Measurements from ENCODE around the gene OTOS. TPM values are rescaled to one million over a fixed set of nuclear protein-coding genes. Genes with fewer than 3 reads are reported as not detected.

The OTOS gene
- total and polyA plus RNA-seq, 2 of the 13 experiments (the other 11 are each of a cell fraction or from before 2014, with no cell fraction given), result not detected

DNA sequence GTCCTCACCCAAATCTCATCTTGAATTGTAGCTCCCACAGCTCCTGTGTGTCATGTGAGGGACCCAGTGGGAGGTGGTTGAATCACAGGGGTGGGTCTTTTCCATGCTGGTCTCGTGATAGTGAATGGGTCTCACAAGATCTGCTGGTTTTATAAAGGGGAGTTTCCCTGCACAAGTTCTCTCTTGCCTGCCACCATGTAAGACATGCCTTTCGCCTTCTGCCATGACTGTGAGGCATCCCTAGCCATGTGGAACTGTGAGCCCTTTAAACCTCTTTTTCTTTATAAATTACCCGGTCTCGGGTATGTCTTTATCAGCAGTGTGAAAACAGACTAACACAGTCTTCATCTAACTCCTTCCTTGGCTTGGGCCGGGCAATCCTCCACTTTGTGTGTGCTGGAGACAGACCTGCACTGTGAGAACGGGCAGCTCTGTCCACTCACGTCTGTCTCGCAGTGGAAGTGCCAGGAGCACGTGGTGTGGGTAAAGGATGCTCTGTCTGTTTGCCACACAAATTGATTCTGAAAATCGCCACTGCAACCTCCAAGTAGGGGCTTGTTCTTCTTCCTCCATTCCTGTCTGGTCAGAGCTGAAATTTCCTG lies 47.6 kb upstream of the OTOS start:
- POLR2A ChIA-PET, result no interaction called here
- in situ Hi-C loops (cut with HindIII; ENCODE audit: extremely low pct_ligation_motif_present, low pct_unique_long_range_greater_than_20kb) (no loop called here), intact Hi-C loops (cut with micrococcal nuclease; ENCODE audit: unreplicated experiment) (no loop called here)
- no peaks in the 10 kb centered on the region for H4K20me1 ChIP-seq (ENCODE audit: insufficient read depth, low read length)
- no peak overlapping the region for H2AFZ ChIP-seq (ENCODE audit: low read length)
- CTCF ChIA-PET (ENCODE audit: low intra/inter-chr PET ratio, low total read pairs), result no interaction called here
- WGBS (ENCODE audit: low lambda C conversion rate), result 2% methylated on average over 10 of the region's 10 CpGs
- BruUV-seq (replicated peaks), result no TSS peak
- H3K9me3 ChIP-seq (ENCODE audit: low read length), result no peaks in the 10 kb centered on the region
- no peak for DNase-seq (ENCODE audit: low spot score)
- H3K9ac ChIP-seq (ENCODE audit: insufficient read depth, low read depth, low read length), result no peak overlapping the region
- TF ChIP-seq ARNTL (CRISPR knock-in tag; IDR thresholded peaks at IDR 0.05), result no peak
- TF ChIP-seq ZNF513 (CRISPR knock-in tag; conservative IDR thresholded peaks at IDR 0.05), result no peak
- no peak for TF ChIP-seq CHCHD3 (CRISPR knock-in tag; IDR thresholded peaks at IDR 0.05)
- TF ChIP-seq, protein P1, sequence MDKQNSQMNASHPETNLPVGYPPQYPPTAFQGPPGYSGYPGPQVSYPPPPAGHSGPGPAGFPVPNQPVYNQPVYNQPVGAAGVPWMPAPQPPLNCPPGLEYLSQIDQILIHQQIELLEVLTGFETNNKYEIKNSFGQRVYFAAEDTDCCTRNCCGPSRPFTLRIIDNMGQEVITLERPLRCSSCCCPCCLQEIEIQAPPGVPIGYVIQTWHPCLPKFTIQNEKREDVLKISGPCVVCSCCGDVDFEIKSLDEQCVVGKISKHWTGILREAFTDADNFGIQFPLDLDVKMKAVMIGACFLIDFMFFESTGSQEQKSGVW (CRISPR knock-in tag; IDR thresholded peaks at IDR 0.05; ENCODE audit: borderline replicate concordance), result no peak
- TF ChIP-seq ZNF143 (CRISPR knock-in tag; IDR thresholded peaks at IDR 0.05), result no peak
- no peak for TF ChIP-seq ZMAT5 (CRISPR knock-in tag; IDR thresholded peaks at IDR 0.05; ENCODE audit: borderline replicate concordance, low read depth)
- no peak for TF ChIP-seq KLF11 (CRISPR knock-in tag; IDR thresholded peaks at IDR 0.05)
- no peak for TF ChIP-seq ZNF549 (CRISPR knock-in tag; IDR thresholded peaks at IDR 0.05)
- no peak for TF ChIP-seq ZNF615 (CRISPR knock-in tag; IDR thresholded peaks at IDR 0.05; ENCODE audit: borderline replicate concordance)
- TF ChIP-seq MIER3 (CRISPR knock-in tag; IDR thresholded peaks at IDR 0.05; ENCODE audit: borderline replicate concordance), result no peak
- no peak for TF ChIP-seq ESRRA (CRISPR knock-in tag; IDR thresholded peaks at IDR 0.05; ENCODE audit: low read depth)
- TF ChIP-seq ZMYM2 (CRISPR knock-in tag; IDR thresholded peaks at IDR 0.05), result no peak
- peaks cover 5 to 84% of the 10 kb centered on the region in 2 experiments; a peak in 4 of 5 replicates for H3K27me3 ChIP-seq (ENCODE audit: control insufficient read depth in 1 of 2, insufficient read depth in 2 of 2, low read length in 2 of 2)
- H3K4me2 ChIP-seq (ENCODE audit: low read depth, low read length), result no peak overlapping the region
- H3K4me3 ChIP-seq (replicated peaks in 1 of 3; ENCODE audit: insufficient read depth in 1 of 3, low read depth in 2 of 3, low read length in 3 of 3), result no peak overlapping the region
- H3K4me1 ChIP-seq (ENCODE audit: insufficient read depth, low read length), result no peaks in the 10 kb centered on the region
- no peak overlapping the region for H3K27ac ChIP-seq (ENCODE audit: extremely low read length, insufficient read depth, low read length)
- no peak for FAIRE-seq
- ATAC-seq, result no peak
- H3K79me2 ChIP-seq (ENCODE audit: insufficient read depth, low read length), result no peaks in the 10 kb centered on the region
- no peaks in the 10 kb centered on the region for H3K36me3 ChIP-seq (replicated peaks in 1 of 2; ENCODE audit: control insufficient read depth in 1 of 2, insufficient read depth in 2 of 2, low read length in 2 of 2)
